GM12874 (cell line): ENCODE data around the gene C3orf20.

Experiments used
- CTCF ChIP-seq: IDR thresholded peaks from 2 replicates; pipeline ENCODE4 v1.5.1; 2011; ENCODE audit warnings: low read depth, mild to moderate bottlenecking, control low read depth, low read length, moderate library complexity; ENCODE audit not compliant: insufficient read depth

C3orf20 gene

GRCh38 chr3:14780927-14781507 lies 106.1 kb downstream of the C3orf20 start:
- TF ChIP-seq CTCF = peak; percentile 80

- no peak for TF ChIP-seq CTCF
Measured at GRCh38 chr3:14783480-14784086, 108.6 kb downstream of the C3orf20 start.

DNA sequence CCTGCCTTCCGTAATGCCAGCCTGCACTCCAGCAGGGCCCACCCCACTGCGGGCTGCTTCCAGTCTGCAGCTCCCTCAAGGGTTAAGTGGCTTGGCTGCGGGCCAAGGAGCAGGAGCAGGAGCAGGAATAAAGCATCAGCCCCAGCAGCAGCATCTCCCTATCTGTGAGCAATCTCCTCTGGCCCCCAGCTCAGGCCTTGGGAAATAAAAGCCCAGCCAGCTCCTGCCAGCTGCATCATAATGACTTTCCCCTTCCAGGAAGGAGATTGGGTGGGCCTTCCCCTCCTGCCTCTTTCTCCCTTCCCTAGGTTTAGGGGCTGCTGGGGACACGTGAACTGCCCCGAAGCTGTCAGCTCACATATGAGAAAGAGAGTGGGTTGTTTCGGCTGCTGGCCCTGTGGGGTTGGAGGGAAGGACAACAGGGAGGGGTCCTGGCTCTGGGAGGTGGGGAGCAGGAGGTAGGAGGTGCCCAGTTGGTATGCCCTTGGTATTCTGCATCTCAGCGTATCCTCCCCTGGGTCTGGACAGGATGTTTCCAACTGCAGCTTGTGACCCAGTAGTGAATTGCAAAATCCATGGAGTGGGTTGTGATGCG lies 109.2 kb downstream of the C3orf20 start:
- TF ChIP-seq CTCF = no peak

DNA sequence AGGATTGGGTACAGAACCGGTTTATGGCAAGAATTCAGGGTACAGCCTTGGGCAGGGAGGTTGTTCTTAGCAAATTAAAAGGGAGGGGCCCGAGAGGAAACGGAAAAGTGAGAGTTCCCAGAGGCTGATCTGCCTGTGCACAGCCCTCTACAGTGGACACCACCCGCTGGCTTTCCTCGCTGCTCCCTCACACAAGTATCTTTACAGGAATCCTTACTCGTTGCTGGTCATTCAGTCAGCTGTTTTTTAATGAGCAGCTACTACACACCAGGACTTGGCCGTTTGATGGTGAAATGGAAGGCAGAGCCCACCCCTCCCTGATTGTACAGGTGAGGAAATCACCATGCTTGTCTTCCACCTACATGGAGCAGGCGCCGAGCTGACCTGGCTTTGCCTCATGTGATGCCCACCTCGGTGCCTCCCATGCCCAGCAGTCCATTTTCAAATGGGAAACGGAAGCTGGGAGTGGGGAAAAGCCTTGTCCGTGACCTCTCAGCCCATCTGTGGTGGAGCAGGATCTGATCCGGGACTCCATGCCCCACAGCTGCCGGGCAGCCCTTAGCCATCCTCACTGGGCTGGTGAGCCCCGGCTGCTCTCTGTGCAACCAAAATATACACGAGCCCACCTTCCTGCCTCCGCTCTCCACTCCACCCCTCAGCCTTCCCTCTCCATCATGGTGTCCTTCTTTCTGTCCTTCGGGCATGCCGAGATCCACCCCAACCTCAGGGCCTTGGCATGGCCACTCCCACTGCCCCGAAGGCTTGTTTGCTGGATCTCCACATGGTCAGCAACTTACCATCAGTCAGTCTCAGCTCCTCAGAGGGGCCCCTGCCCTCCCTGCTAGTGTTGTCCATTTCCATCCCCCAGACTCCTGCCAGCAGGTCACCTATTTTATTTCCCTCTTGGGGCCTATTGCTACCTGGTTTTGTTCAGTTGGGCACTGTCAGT lies 110.5 kb downstream of the C3orf20 start:
- no peak for TF ChIP-seq CTCF

- no peak for TF ChIP-seq CTCF
Measured at GRCh38 chr3:14786369-14786768, 111.4 kb downstream of the C3orf20 start.

- no peak for TF ChIP-seq CTCF
Measured at GRCh38 chr3:14787630-14788029, 112.7 kb downstream of the C3orf20 start.

DNA sequence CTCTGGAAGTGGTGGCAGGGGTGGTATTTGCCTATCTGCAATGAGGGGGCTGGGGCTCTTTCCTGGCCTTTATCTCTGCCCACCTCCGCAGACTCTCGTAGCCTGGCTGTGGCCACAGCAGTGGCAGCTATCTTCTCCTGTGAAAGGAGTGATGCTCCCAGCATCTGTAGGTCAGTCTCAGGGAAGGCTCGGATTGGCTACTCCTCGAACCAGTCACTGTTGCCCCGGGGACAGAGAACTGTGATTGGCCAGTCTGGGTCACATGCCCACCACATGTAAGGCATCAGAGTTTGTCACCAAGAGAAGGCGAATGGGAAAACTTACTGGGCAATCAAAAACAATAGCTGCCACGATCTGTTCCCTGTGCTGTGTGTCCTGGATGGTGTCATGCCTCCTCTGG lies 113.7 kb downstream of the C3orf20 start:
- TF ChIP-seq CTCF = no peak
